Natural killer cell (primary cell): ENCODE measurements around the gene APLP1. TPM values are rescaled to one million over a fixed set of nuclear protein-coding genes. Genes with fewer than 3 reads are reported as not detected.

Source experiments
- ATAC-seq, 3 donors: fragments of 150-1000 bp in 2 of 3; fragments of 200-7000 bp in 1 of 3; cut with Tn5 transposase; 1 replicate in 1 of 3; 2 replicates in 2 of 3; pipeline ENCODE4 v1.10.0; 2021; ENCODE audit warnings: mild to moderate bottlenecking in 2 of 3, moderate library complexity in 2 of 3
- DNase-seq, 2 donors: peaks; one replicate each; pipeline versions ENCODE4 v3.0.0 to v3.0.0-alpha.2; 2013 to 2021; ENCODE audit warnings: mixed read lengths in 1 of 2
- H3K27ac ChIP-seq: one replicate; pipeline ENCODE4 v1.5.1; 2013; ENCODE audit warnings: mild to moderate bottlenecking, low read length
- H3K27me3 ChIP-seq: one replicate; pipeline ENCODE4 v1.6.1; 2013; ENCODE audit warnings: low read length; ENCODE audit not compliant: control insufficient read depth, insufficient read depth
- H3K36me3 ChIP-seq: one replicate; pipeline ENCODE4 v1.6.1; 2013; ENCODE audit warnings: low read length; ENCODE audit not compliant: control insufficient read depth, insufficient read depth
- H3K4me1 ChIP-seq: one replicate; pipeline ENCODE4 v1.6.1; 2013; ENCODE audit warnings: low read length; ENCODE audit not compliant: control insufficient read depth, insufficient read depth
- H3K4me3 ChIP-seq: one replicate; pipeline ENCODE4 v1.5.1; 2013; ENCODE audit warnings: low read length
- H3K9me3 ChIP-seq: one replicate; pipeline ENCODE4 v1.6.1; 2013; ENCODE audit warnings: low read length; ENCODE audit not compliant: control insufficient read depth, insufficient read depth
- H3K27ac Mint-ChIP-seq, 2 donors: one replicate each; pipeline ENCODE4 v1.8.0; 2022; ENCODE audit warnings: mild to moderate bottlenecking in 2 of 2, mixed read lengths in 2 of 2, moderate library complexity in 1 of 2
- H3K27me3 Mint-ChIP-seq, 2 donors: one replicate each; pipeline ENCODE4 v1.8.0; 2022; ENCODE audit warnings: low read depth in 2 of 2, mixed read lengths in 2 of 2
- H3K36me3 Mint-ChIP-seq: one replicate; pipeline ENCODE4 v1.8.0; 2022; ENCODE audit warnings: mixed read lengths
- H3K4me1 Mint-ChIP-seq, 2 donors: one replicate each; pipeline ENCODE4 v1.8.0; 2022; ENCODE audit warnings: mixed read lengths in 2 of 2
- H3K4me3 Mint-ChIP-seq: one replicate; pipeline ENCODE4 v1.8.0; 2022; ENCODE audit warnings: mild to moderate bottlenecking, moderate library complexity, mixed read lengths
- H3K9me3 Mint-ChIP-seq, 2 donors: one replicate each; pipeline ENCODE4 v1.8.0; 2022; ENCODE audit warnings: mixed read lengths in 2 of 2
- CTCF ChIP-seq: fragments of 200-600 bp; IDR thresholded peaks from one replicate; pipeline ENCODE4 v1.8.0; 2022; ENCODE audit warnings: antibody characterized with exemption
- WGBS: methylation state at CpG from one replicate; pipeline ENCODE4 v1.1.7; 2013; ENCODE audit warnings: missing lambda C conversion rate; ENCODE audit not compliant: insufficient coverage; 5-methylcytosine and 5-hydroxymethylcytosine counted together
- intact Hi-C: fragments of 100-400 bp; cut with micrococcal nuclease; formaldehyde crosslinking; loops from one replicate; pipeline ENCODE4 v1.14.2; 2022
- total RNA-seq, 4 donors: library from RNA; stranded (reverse); fragments of 120-200 nt in 1 of 4; gene quantifications; one replicate each; pipeline versions ENCODE4 v1.2.3 to v1.2.4, GENCODE V29; 2013 to 2022

APLP1 gene
- total RNA-seq, 3 donors from 2014 or later (not counting 1 experiment from before 2014, with no cell fraction given), result not detected

- H3K4me3 Mint-ChIP-seq, result peak overlapping the region; percentile 79
- H3K27me3 Mint-ChIP-seq, result no peaks in the 10 kb centered on the region
- peaks cover 11% of the 10 kb centered on the region for H3K36me3 ChIP-seq
- no peak overlapping the region for H3K4me3 ChIP-seq
- peak overlapping the region; percentile 90 to 97 for H3K27ac Mint-ChIP-seq
- intact Hi-C loops, result loop anchor here (10.0 kb wide), 1 partner anchor 160 kb away; the partner anchor contains the start of genes IGFLR1, LIN37, PSENEN and U2AF1L4
- no peaks in the 10 kb centered on the region for H3K9me3 Mint-ChIP-seq
- no peaks in the 10 kb centered on the region for H3K27me3 ChIP-seq
- no peaks in the 10 kb centered on the region for H3K36me3 Mint-ChIP-seq
- DNase-seq (no peak), ATAC-seq (no peak)
- TF ChIP-seq CTCF, result no peak
- H3K27ac ChIP-seq, result peak overlapping the region; percentile 97
- peaks cover 90% of the 10 kb centered on the region for H3K4me1 ChIP-seq
- H3K9me3 ChIP-seq, result no peaks in the 10 kb centered on the region
- peaks cover 75 to 83% of the 10 kb centered on the region in 2 donors for H3K4me1 Mint-ChIP-seq
- 77% methylated on average over 10 of the region's 10 CpGs for WGBS
Observed at GRCh38 chr19:35904311-35905068, 36.1 kb downstream of the APLP1 start.

- no peaks in the 10 kb centered on the region for H3K36me3 Mint-ChIP-seq
- DNase-seq (no peak), ATAC-seq (no peak)
- intact Hi-C loops, result loop anchor here (10.0 kb wide), 1 partner anchor 160 kb away; the partner anchor contains the start of genes IGFLR1, LIN37, PSENEN and U2AF1L4
- WGBS, result 67% methylated on average over 5 of the region's 6 CpGs
- H3K27me3 Mint-ChIP-seq, result no peaks in the 10 kb centered on the region
- peak overlapping the region; percentile 90 to 97 for H3K27ac Mint-ChIP-seq
- no peak for TF ChIP-seq CTCF
- peaks cover 97% of the 10 kb centered on the region for H3K4me1 ChIP-seq
- H3K4me1 Mint-ChIP-seq, result peaks cover 78 to 84% of the 10 kb centered on the region in 2 donors
- H3K27me3 ChIP-seq, result no peaks in the 10 kb centered on the region
- no peak overlapping the region for H3K4me3 ChIP-seq
- H3K27ac ChIP-seq, result peak overlapping the region; percentile 97
- no peaks in the 10 kb centered on the region for H3K9me3 ChIP-seq
- H3K9me3 Mint-ChIP-seq, result no peaks in the 10 kb centered on the region
- H3K4me3 Mint-ChIP-seq, result peak overlapping the region; percentile 79
- H3K36me3 ChIP-seq, result peaks cover 11% of the 10 kb centered on the region
Observed at GRCh38 chr19:35905178-35905727, 36.9 kb downstream of the APLP1 start.

GRCh38 chr19:35907377-35907745 lies 39.0 kb downstream of the APLP1 start:
- H3K27ac ChIP-seq, result peak overlapping the region; percentile 93
- H3K4me1 ChIP-seq, result peaks cover 90% of the 10 kb centered on the region
- H3K9me3 ChIP-seq, result no peaks in the 10 kb centered on the region
- ATAC-seq, result no peak
- peaks cover 11% of the 10 kb centered on the region for H3K36me3 ChIP-seq
- no peaks in the 10 kb centered on the region for H3K27me3 ChIP-seq
- no peaks in the 10 kb centered on the region for H3K9me3 Mint-ChIP-seq
- peaks cover 64% of the 10 kb centered on the region in 2 donors for H3K4me1 Mint-ChIP-seq
- no peak for TF ChIP-seq CTCF
- peak overlapping the region; percentile 72 for H3K4me3 ChIP-seq
- H3K4me3 Mint-ChIP-seq, result peak overlapping the region; percentile 97
- peak overlapping the region; percentile 90 to 97 for H3K27ac Mint-ChIP-seq
- no peaks in the 10 kb centered on the region for H3K27me3 Mint-ChIP-seq
- intact Hi-C loops, result loop anchor here (10.0 kb wide), 1 partner anchor 163 kb away; the partner anchor contains the start of genes IGFLR1, LIN37, PSENEN and U2AF1L4
- 49% methylated on average over 12 of the region's 12 CpGs for WGBS
- H3K36me3 Mint-ChIP-seq, result no peaks in the 10 kb centered on the region
- no peak for DNase-seq
